ENCODE data around the gene CCZ1. TPM values are rescaled to one million over a fixed set of nuclear protein-coding genes. Genes with fewer than 3 reads are reported as not detected.
A peak's percentile ranks its signal among the peaks of the same experiment; 100 is the strongest.
"Not testable (repeated sequence)": the region's sequence is repeated elsewhere in the genome, so short reads cannot be mapped to it uniquely, and the experiment has no call there.

Gene CCZ1
- total RNA-seq = 66.9 TPM

- ATAC-seq = peak; percentile 89
Measured at GRCh38 chr7:5898480-5899224, at the start of gene CCZ1. Gene CCZ1, plus strand, starts transcription at chr7:5898733. Its CDS starts 67 bp downstream, at chr7:5898800.

GRCh38 chr7:5850944-5851343 lies 47.6 kb upstream of the CCZ1 start:
- no peak for ATAC-seq

- no peak for ATAC-seq
Measured at GRCh38 chr7:5854738-5855137, 43.8 kb upstream of the CCZ1 start.

GRCh38 chr7:5857041-5857575 lies 41.4 kb upstream of the CCZ1 start:
- peak; percentile 49 for ATAC-seq

DNA sequence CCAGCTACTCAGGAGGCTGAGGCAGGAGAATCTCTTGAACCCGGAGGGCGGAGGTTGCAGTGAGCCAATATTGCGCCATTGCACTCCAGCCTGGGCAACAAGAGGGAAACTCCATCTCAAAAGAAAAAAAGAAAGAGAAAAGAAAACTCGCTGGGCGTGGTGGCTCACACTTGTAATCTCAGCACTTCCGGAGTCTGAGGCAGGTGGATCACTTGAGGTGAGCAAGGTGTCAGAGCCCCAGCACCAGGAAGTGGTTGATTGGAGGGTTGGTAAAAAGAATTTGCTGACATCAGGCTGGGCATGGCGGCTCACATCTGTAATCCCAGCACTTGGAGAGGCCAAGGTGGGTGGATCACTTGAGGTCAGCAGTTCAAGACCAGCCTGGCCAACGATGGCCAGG lies 40.0 kb upstream of the CCZ1 start:
- peak; percentile 82 for ATAC-seq

- not testable (repeated sequence) for ATAC-seq
Measured at GRCh38 chr7:5861281-5861680, 37.3 kb upstream of the CCZ1 start.

GRCh38 chr7:5862753-5863366 lies 35.7 kb upstream of the CCZ1 start:
- ATAC-seq = not testable (repeated sequence)

DNA sequence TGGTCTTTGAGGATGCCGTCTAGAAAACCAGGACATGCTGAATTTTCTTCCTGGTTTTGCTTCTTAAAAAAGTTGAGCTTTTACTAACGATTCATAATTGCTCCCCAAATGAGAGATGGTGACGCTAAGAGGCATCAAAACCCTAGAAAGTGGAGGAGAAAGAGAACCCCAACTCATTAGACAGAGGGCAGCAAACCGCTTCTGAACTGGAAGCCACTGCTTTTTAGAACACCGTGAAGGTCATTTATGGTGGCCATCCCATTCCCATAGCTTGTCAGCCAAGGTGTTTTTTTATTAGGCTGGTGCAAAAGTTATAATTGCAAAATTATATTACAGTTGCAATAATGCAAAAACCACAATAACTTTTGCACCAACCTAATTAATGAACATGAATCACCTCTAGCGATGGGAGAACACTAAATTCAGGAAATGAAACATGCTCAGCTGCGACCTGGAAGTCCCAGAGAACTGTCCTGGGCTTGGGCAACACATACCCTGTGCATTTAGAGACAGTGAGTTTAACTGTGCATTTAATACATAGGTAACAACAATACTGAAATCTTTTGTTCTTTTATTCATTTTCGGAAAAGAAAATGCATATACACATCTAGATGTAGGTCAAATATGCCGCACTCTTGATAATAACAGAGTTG lies 33.1 kb upstream of the CCZ1 start:
- ATAC-seq = not testable (repeated sequence)

GRCh38 chr7:5867060-5867459 lies 31.5 kb upstream of the CCZ1 start:
- no peak for ATAC-seq

DNA sequence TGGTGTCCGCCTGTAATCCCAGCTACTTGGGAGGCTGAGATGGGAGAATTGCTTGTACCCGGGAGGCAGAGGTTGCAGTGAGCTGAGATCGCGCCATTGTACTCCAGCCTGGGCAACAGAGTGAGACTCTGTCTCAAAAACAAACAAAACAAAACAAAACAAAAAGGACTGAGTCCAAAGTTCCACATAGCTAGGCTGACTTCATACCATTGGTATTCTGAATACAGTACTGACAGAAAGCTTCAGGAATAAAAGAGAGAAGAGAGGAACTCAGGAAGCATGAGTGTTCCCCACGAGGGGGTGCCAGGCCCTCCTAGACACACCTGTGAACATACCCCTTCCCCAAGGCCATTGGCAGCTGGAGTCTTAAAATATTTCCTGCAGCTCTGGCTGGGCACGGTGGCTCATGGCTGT lies 29.6 kb upstream of the CCZ1 start:
- not testable (repeated sequence) for ATAC-seq

GRCh38 chr7:5869691-5870090 lies 28.8 kb upstream of the CCZ1 start:
- no peak for ATAC-seq

DNA sequence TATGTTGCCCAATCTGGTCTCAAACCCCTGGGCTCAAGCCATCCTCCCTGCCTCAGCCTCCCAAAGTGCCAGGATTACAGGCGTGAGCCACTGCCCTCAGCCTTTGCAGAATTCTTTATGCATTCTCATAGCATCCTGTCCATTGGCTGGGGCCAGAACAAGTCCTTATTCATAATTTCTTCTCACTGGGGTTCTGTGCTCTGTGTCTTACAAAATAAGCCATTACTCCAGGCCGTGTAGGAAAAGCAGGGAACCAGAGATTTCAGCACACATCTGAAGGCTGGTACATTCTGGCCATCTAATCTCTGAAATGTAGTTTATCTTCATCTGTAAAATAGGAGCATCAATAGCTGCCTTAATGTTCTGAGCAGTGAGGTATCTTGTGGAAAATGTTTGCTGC lies 28.2 kb upstream of the CCZ1 start:
- ATAC-seq = no peak

DNA sequence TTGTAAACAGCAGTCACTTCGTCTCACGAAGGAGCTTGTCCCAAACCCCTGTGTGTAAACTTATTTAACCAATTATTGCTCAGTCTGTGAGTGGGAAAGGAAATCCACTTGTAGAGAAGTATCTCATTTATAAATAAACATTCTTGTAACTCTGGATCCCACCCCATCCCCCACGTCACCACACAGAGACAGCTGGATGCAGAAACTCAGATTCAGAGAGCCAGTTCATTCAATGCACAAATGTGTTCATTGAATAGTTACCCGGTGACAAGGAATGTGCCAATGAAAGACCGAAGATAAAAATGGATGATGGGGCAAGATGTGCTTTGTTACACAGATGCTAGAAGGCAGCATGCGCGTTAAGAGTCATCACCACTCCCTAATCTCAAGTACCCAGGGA lies 26.2 kb upstream of the CCZ1 start:
- no peak for ATAC-seq

GRCh38 chr7:5879591-5879990 lies 18.9 kb upstream of the CCZ1 start:
- ATAC-seq = not testable (repeated sequence)

GRCh38 chr7:5880106-5880505 lies 18.4 kb upstream of the CCZ1 start:
- not testable (repeated sequence) for ATAC-seq

- ATAC-seq = not testable (repeated sequence)
Measured at GRCh38 chr7:5884431-5884830, 14.1 kb upstream of the CCZ1 start.

DNA sequence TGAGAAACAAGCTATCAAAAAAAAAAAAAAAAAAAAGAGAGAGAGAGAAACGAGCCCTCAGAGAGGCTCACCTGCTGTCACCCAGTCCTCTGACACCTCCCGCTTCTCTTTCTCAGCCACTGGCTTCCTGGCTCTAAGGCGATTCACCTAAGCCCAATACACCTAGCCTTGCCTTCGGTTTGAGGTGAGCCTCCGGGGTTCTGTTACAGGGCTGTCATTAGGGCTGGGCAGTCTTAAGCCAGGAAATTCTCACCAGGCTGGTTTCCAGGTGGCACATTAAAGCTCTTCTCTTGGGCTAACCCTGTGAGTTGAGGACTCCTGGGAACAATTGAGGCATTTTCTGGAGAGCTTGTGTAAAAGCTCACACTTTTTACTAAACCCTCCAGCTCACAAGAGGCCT lies 10.5 kb upstream of the CCZ1 start:
- peak; percentile 97 for ATAC-seq

- not testable (repeated sequence) for ATAC-seq
Measured at GRCh38 chr7:5890244-5890643, 8.3 kb upstream of the CCZ1 start.

DNA sequence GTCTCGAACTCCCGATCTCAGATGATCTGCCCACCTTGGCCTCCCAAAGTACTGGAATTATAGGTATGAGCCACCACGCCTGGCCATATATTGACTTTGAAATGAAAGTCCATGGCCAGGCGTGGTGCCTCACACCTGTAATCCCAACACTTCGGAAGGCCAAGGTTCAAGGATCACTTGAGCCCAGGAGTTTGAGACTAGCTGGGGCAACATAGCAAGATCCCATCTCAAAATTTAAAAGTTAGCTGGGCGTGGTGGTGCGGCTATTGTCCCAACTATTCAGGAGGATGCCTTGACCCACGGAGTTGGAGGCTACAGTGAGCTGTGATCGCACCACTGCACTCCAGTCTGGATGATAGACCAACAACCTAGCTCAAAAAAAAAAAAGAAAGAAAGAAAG lies 6.0 kb upstream of the CCZ1 start:
- ATAC-seq = no peak

GRCh38 chr7:5897369-5897919 lies 1.1 kb upstream of the CCZ1 start:
- ATAC-seq = not testable (repeated sequence)

- not testable (repeated sequence) for ATAC-seq
Measured at GRCh38 chr7:5903002-5903401, 4.5 kb downstream of the CCZ1 start.

GRCh38 chr7:5904726-5905125 lies 6.2 kb downstream of the CCZ1 start:
- not testable (repeated sequence) for ATAC-seq

GRCh38 chr7:5908835-5909234 lies 10.3 kb downstream of the CCZ1 start:
- ATAC-seq = not testable (repeated sequence)

All from esophagus mucosa (tissue), 1 donor.